DND-41 (cell line): ENCODE results near the gene FAM83F.

ENCODE experiments used
- EZH2 ChIP-seq: IDR thresholded peaks from 3 replicates; pipeline ENCODE4 v1.6.1; 2012; ENCODE audit warnings: borderline replicate concordance, low read depth, mild to moderate bottlenecking, moderate library complexity, low read length, inconsistent platforms; ENCODE audit not compliant: severe bottlenecking
- TF ChIP-seq, protein P1 (sequence below): IDR thresholded peaks from 2 replicates; pipeline ENCODE4 v1.5.1; 2012; ENCODE audit warnings: borderline replicate concordance, low read length, moderate library complexity, mild to moderate bottlenecking; ENCODE audit not compliant: poor library complexity, severe bottlenecking; ENCODE audit errors: extremely low read depth

DNA sequence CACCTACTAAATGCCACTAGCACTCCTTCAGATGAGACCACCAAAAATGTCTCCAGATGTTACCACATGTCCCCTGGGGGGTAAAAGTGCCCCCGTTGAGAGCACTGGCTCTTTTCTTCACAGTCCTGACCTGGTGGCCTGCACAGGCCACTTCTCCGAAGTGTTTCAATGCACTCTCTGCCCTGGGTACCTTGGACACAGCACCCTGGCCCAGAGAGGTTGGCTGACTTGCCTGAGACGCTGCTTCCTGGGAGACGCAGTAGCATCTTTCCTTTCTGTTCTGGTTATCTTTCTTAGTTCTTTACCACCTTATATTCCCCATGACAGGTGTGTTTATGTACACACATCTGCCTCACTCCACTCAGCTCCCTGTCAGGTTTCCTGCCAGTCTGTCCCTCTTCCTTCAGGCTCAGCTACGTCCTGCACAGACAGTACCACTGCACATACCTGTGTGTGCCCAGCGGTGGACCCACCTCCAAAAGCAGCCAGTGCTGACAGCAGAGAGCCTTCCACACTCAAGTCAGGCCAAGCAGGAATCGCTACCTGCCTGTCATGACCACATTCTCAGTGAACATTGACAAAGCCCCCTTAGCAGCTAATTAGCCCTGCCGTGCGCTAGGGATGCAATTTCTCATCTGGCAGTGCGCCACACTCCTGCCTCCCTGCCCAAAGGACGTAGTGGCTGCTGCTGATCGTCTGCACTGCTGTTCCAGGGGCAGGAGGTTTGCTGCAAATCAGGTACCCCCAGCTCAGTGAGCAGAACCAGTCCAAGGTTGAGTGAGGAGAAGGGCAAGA lies 39.0 kb downstream of the FAM83F start:
- TF ChIP-seq, protein P1, sequence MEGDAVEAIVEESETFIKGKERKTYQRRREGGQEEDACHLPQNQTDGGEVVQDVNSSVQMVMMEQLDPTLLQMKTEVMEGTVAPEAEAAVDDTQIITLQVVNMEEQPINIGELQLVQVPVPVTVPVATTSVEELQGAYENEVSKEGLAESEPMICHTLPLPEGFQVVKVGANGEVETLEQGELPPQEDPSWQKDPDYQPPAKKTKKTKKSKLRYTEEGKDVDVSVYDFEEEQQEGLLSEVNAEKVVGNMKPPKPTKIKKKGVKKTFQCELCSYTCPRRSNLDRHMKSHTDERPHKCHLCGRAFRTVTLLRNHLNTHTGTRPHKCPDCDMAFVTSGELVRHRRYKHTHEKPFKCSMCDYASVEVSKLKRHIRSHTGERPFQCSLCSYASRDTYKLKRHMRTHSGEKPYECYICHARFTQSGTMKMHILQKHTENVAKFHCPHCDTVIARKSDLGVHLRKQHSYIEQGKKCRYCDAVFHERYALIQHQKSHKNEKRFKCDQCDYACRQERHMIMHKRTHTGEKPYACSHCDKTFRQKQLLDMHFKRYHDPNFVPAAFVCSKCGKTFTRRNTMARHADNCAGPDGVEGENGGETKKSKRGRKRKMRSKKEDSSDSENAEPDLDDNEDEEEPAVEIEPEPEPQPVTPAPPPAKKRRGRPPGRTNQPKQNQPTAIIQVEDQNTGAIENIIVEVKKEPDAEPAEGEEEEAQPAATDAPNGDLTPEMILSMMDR = no peak
- no peak for TF ChIP-seq EZH2
